Measurements from ENCODE around the gene UGT3A2.

Gene UGT3A2

GRCh38 chr5:36070687-36071571, 4.2 kb upstream of the UGT3A2 start:
- Histone ChIP-seq H3K4me1 (ENCODE audit: control insufficient read depth, insufficient read depth, low read length, unreplicated experiment) (peaks cover 8% of the 10 kb centered on the region), H3K4me3 (ENCODE audit: low read depth, low read length) (peak overlapping the region; percentile 74), H3K36me3 (ENCODE audit: insufficient read depth, low read length) (no peaks in the 10 kb centered on the region), H2AFZ (ENCODE audit: low read length, unreplicated experiment) (peak overlapping the region; percentile 81), H3K27ac (ENCODE audit: low read depth, low read length) (no peak overlapping the region), H3K27me3 (ENCODE audit: insufficient read depth, low read length) (peaks cover 24% of the 10 kb centered on the region), H3K79me2 (ENCODE audit: control insufficient read depth, insufficient read depth, low read length, unreplicated experiment) (no peaks in the 10 kb centered on the region)

- Histone ChIP-seq H3K79me2 (ENCODE audit: control insufficient read depth, insufficient read depth, low read length, unreplicated experiment) (no peaks in the 10 kb centered on the region), H2AFZ (ENCODE audit: low read length, unreplicated experiment) (no peak overlapping the region), H3K4me1 (ENCODE audit: control insufficient read depth, insufficient read depth, low read length, unreplicated experiment) (peaks cover 8% of the 10 kb centered on the region), H3K4me3 (ENCODE audit: low read depth, low read length) (no peak overlapping the region), H3K36me3 (ENCODE audit: insufficient read depth, low read length) (no peaks in the 10 kb centered on the region), H3K27ac (ENCODE audit: low read depth, low read length) (no peak overlapping the region), H3K27me3 (ENCODE audit: insufficient read depth, low read length) (peaks cover 45% of the 10 kb centered on the region)
These were observed 2.1 kb upstream of the UGT3A2 start for GRCh38 chr5:36068751-36069281.

GRCh38 chr5:36066001-36066539, 612 bp downstream of the UGT3A2 start:
- H3K27me3 ChIP-seq (ENCODE audit: insufficient read depth, low read length), result peaks cover 54% of the 10 kb centered on the region
- no peaks in the 10 kb centered on the region for H3K36me3 ChIP-seq (ENCODE audit: insufficient read depth, low read length)
- peaks cover 4% of the 10 kb centered on the region for H3K4me1 ChIP-seq (ENCODE audit: control insufficient read depth, insufficient read depth, low read length, unreplicated experiment)
- no peak overlapping the region for H3K27ac ChIP-seq (ENCODE audit: low read depth, low read length)
- no peak overlapping the region for H2AFZ ChIP-seq (ENCODE audit: low read length, unreplicated experiment)
- peak overlapping the region; percentile 60 for H3K4me3 ChIP-seq (ENCODE audit: low read depth, low read length)
- H3K79me2 ChIP-seq (ENCODE audit: control insufficient read depth, insufficient read depth, low read length, unreplicated experiment), result no peaks in the 10 kb centered on the region

- Histone ChIP-seq H3K36me3 (ENCODE audit: insufficient read depth, low read length) (no peaks in the 10 kb centered on the region), H3K27me3 (ENCODE audit: insufficient read depth, low read length) (peaks cover 46% of the 10 kb centered on the region), H3K4me1 (ENCODE audit: control insufficient read depth, insufficient read depth, low read length, unreplicated experiment) (no peaks in the 10 kb centered on the region), H3K4me3 (ENCODE audit: low read depth, low read length) (peak overlapping the region; percentile 48), H2AFZ (ENCODE audit: low read length, unreplicated experiment) (peak overlapping the region; percentile 11), H3K27ac (ENCODE audit: low read depth, low read length) (no peak overlapping the region), H3K79me2 (ENCODE audit: control insufficient read depth, insufficient read depth, low read length, unreplicated experiment) (no peaks in the 10 kb centered on the region)
These were observed 6.2 kb downstream of the UGT3A2 start for GRCh38 chr5:36060420-36060887.

DNA sequence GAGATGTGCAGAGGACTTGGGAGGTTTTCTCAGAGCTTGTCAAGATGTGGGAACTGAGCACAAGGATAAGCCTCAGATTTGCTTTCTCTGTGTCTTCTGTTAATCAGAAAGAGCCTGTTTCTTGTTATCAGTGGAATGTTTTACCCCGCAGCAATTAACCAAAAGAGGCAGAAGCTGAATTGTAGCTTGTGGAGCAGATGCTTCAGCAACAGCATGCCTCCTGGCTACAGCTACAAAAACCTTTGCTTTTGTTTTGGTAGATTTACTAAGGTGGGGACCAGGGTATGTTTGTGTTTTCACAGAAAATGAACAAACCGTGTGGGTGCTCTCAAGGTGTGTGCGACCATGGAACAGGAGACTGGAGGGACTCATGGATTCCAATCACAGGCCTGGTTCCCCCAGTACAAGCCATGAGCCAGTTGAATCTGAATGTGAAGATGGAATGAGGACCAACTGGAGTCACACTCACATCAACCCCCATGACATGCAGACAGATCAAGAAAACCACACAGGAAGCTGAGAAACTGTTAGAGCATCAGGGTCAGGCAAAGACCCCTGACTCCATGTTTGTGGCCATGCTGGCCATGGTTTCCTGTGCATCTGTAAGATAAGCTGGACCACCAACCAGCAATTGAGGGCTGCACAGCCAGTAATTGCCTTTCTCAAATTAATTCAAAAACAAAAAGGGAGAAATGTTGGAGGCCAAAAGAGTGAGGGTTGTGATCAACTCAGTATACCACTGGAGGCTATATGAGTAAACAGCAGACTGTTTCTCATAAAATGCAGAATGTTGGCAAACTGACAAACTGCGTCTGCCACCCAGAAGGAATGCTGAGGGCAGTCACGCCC, 6.9 kb downstream of the UGT3A2 start:
- Histone ChIP-seq H3K79me2 (ENCODE audit: control insufficient read depth, insufficient read depth, low read length, unreplicated experiment) (no peaks in the 10 kb centered on the region), H3K27ac (ENCODE audit: low read depth, low read length) (no peak overlapping the region), H3K27me3 (ENCODE audit: insufficient read depth, low read length) (peaks cover 41% of the 10 kb centered on the region), H3K36me3 (ENCODE audit: insufficient read depth, low read length) (no peaks in the 10 kb centered on the region), H3K4me1 (ENCODE audit: control insufficient read depth, insufficient read depth, low read length, unreplicated experiment) (no peaks in the 10 kb centered on the region), H2AFZ (ENCODE audit: low read length, unreplicated experiment) (no peak overlapping the region), H3K4me3 (ENCODE audit: low read depth, low read length) (0 out of 2 replicates have a peak overlapping the region, but pooled peaks have one; percentile 48)

DNA sequence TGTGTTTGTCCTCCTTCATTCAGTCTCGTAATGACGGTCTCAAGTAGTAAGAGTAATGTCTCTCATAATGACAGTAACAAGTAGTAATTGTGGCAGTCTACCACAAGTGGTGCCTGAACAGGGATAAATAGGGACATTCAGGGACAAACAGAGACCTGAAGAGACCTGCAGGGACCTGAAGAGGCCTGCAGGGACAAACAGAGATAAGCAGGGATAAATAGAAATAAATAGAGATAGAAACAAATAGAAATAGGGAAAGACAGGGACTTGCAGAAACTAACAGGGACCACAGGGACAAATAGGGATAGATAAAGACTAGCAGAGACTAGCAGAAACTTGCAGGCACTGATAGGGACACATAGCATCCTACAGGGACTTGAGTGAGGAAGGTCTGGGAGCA, 7.9 kb downstream of the UGT3A2 start:
- Histone ChIP-seq H3K4me1 (ENCODE audit: control insufficient read depth, insufficient read depth, low read length, unreplicated experiment) (no peaks in the 10 kb centered on the region), H3K36me3 (ENCODE audit: insufficient read depth, low read length) (no peaks in the 10 kb centered on the region), H3K27ac (ENCODE audit: low read depth, low read length) (no peak overlapping the region)

DNA sequence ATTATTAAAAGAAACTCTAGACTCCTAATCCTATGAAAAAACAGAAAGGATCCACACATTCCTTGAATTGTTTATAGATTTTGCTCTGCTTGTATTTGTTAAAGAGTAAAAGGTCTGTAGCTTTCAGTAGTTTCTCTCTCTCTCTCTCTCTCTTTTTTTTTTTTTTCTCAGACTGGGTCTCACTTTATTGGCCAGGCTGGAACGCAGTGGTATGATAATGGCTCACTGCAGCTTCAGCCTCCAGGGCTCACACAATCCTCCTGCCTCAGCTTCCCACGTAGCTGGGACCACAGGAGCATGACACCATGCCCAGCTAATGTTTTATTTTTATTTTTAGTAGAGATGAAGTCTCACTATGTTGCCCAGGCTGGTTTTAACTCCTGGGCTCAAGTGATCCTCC, 9.3 kb downstream of the UGT3A2 start:
- Histone ChIP-seq H3K79me2 (ENCODE audit: control insufficient read depth, insufficient read depth, low read length, unreplicated experiment) (no peaks in the 10 kb centered on the region), H3K36me3 (ENCODE audit: insufficient read depth, low read length) (no peaks in the 10 kb centered on the region), H3K4me3 (ENCODE audit: low read depth, low read length) (no peak overlapping the region), H3K27me3 (ENCODE audit: insufficient read depth, low read length) (peaks cover 37% of the 10 kb centered on the region), H2AFZ (ENCODE audit: low read length, unreplicated experiment) (no peak overlapping the region), H3K27ac (ENCODE audit: low read depth, low read length) (no peak overlapping the region), H3K4me1 (ENCODE audit: control insufficient read depth, insufficient read depth, low read length, unreplicated experiment) (no peaks in the 10 kb centered on the region)

More for the DNA sequence above, 7.9 kb downstream of the UGT3A2 start:
- no peak overlapping the region for H3K4me3 ChIP-seq (ENCODE audit: low read depth, low read length)
- no peaks in the 10 kb centered on the region for H3K79me2 ChIP-seq (ENCODE audit: control insufficient read depth, insufficient read depth, low read length, unreplicated experiment)
- H3K27me3 ChIP-seq (ENCODE audit: insufficient read depth, low read length), result peaks cover 41% of the 10 kb centered on the region
- H2AFZ ChIP-seq (ENCODE audit: low read length, unreplicated experiment), result no peak overlapping the region

GRCh38 chr5:36056422-36056821, 10.3 kb downstream of the UGT3A2 start:
- no peak overlapping the region for H3K27ac ChIP-seq (ENCODE audit: low read depth, low read length)
- H2AFZ ChIP-seq (ENCODE audit: low read length, unreplicated experiment), result no peak overlapping the region
- H3K79me2 ChIP-seq (ENCODE audit: control insufficient read depth, insufficient read depth, low read length, unreplicated experiment), result no peaks in the 10 kb centered on the region
- no peaks in the 10 kb centered on the region for H3K36me3 ChIP-seq (ENCODE audit: insufficient read depth, low read length)
- H3K4me3 ChIP-seq (ENCODE audit: low read depth, low read length), result no peak overlapping the region
- peaks cover 41% of the 10 kb centered on the region for H3K27me3 ChIP-seq (ENCODE audit: insufficient read depth, low read length)
- H3K4me1 ChIP-seq (ENCODE audit: control insufficient read depth, insufficient read depth, low read length, unreplicated experiment), result no peaks in the 10 kb centered on the region

DNA sequence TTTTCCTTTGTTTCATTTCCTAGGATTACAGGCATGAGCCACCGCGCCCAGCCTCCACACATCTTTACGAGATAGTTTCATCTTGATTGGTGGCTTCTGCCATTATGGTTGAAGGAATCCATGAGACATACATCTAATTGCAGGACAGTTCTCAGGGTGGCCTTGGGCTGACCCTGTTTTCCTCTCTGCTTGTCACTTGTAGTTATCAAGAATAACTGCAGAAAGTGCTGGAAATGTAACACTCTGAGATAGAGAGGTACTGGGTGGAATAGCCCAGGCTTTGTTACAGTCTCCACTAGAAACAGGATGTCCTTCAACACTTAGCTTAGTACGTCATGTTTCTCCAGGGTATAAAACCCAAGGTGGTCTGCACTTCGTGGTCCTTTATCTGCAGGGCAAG, 10.7 kb downstream of the UGT3A2 start:
- Histone ChIP-seq H2AFZ (ENCODE audit: low read length, unreplicated experiment) (no peak overlapping the region), H3K27me3 (ENCODE audit: insufficient read depth, low read length) (peaks cover 45% of the 10 kb centered on the region), H3K27ac (ENCODE audit: low read depth, low read length) (no peak overlapping the region), H3K36me3 (ENCODE audit: insufficient read depth, low read length) (no peaks in the 10 kb centered on the region), H3K4me1 (ENCODE audit: control insufficient read depth, insufficient read depth, low read length, unreplicated experiment) (no peaks in the 10 kb centered on the region), H3K4me3 (ENCODE audit: low read depth, low read length) (no peak overlapping the region), H3K79me2 (ENCODE audit: control insufficient read depth, insufficient read depth, low read length, unreplicated experiment) (no peaks in the 10 kb centered on the region)

GRCh38 chr5:36054647-36055046, 12.0 kb downstream of the UGT3A2 start:
- Histone ChIP-seq H3K4me1 (ENCODE audit: control insufficient read depth, insufficient read depth, low read length, unreplicated experiment) (no peaks in the 10 kb centered on the region), H3K36me3 (ENCODE audit: insufficient read depth, low read length) (no peaks in the 10 kb centered on the region), H3K27me3 (ENCODE audit: insufficient read depth, low read length) (peaks cover 50% of the 10 kb centered on the region), H3K79me2 (ENCODE audit: control insufficient read depth, insufficient read depth, low read length, unreplicated experiment) (no peaks in the 10 kb centered on the region), H2AFZ (ENCODE audit: low read length, unreplicated experiment) (no peak overlapping the region), H3K27ac (ENCODE audit: low read depth, low read length) (no peak overlapping the region), H3K4me3 (ENCODE audit: low read depth, low read length) (no peak overlapping the region)

Measured in ACC112 (cell line).